ENCODE results near the gene SNTB2.

The SNTB2 gene

DNA sequence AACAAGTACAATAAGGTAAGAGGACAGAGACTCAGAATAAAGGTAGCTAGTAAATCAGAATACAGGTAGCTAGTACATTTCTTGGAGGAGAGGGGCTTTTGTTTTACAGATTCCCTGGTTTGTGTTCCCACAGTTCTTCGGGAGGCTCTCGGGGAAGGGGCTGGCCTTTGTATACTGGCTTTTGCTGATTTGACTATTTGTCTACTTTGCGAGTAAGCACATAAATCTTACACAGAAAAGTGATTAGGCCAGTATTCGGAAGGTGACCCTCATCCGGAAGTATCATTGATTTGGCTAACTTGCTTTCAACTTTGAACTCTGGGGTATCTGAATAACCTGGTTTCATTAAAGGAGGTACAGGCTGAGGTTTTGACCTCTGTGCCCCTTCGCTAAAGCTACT, 21.4 kb upstream of the SNTB2 start:
- H3K36me3 ChIP-seq (ENCODE audit: insufficient read depth, low read length) = peaks cover 49% of the 10 kb centered on the region
- no peaks in the 10 kb centered on the region for H3K4me1 ChIP-seq (ENCODE audit: insufficient read depth, low read length)

DNA sequence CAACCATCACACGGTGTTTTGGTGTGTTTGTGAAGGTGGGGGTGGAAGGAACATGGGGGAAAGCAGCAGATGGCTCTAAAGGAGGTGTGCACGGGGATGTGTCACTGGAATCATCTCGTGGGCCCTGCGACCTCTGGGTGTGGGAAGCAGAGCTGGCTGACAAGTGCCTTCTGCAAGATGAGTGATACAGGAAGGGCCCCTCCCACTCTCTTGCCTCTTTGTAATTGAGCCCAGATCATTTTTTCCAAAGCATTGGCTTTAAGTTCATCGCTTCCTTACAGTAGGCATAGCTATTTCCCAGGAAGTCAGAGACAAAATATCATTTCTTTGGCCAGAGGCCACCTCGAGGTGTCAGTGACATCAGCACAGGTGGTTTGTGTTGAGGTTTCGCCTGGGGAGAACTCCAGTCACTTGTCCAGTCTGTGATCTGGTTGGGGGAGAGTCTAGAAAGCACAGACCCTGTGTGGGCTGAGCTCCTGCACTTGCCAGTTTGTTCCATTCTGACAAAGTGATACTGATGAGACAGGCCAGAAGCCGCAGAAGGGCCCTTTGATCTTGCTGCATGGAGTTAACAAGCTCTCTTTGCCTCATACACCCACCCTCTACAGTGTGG, 20.6 kb upstream of the SNTB2 start:
- H3K4me1 ChIP-seq (ENCODE audit: insufficient read depth, low read length) = no peaks in the 10 kb centered on the region
- H3K27ac ChIP-seq (ENCODE audit: low read depth, low read length) = no peak overlapping the region
- H3K9ac ChIP-seq (ENCODE audit: low read length) = no peak overlapping the region
- H3K27me3 ChIP-seq (ENCODE audit: control insufficient read depth in 1 of 2, insufficient read depth in 2 of 2, low read length in 2 of 2) = no peaks in the 10 kb centered on the region
- peaks cover 42% of the 10 kb centered on the region for H3K36me3 ChIP-seq (ENCODE audit: insufficient read depth, low read length)
- no peaks in the 10 kb centered on the region for H3K9me3 ChIP-seq (ENCODE audit: low read length)
- H3K4me3 ChIP-seq (ENCODE audit: low read depth in 1 of 2, low read length in 2 of 2) = no peak overlapping the region

More for the DNA sequence above, 21.4 kb upstream of the SNTB2 start:
- Histone ChIP-seq H3K4me3 (ENCODE audit: low read depth in 1 of 2, low read length in 2 of 2) (no peak overlapping the region), H3K27ac (ENCODE audit: low read depth, low read length) (no peak overlapping the region), H3K27me3 (ENCODE audit: control insufficient read depth in 1 of 2, insufficient read depth in 2 of 2, low read length in 2 of 2) (no peaks in the 10 kb centered on the region), H3K9me3 (ENCODE audit: low read length) (no peaks in the 10 kb centered on the region), H3K9ac (ENCODE audit: low read length) (no peak overlapping the region)

DNA sequence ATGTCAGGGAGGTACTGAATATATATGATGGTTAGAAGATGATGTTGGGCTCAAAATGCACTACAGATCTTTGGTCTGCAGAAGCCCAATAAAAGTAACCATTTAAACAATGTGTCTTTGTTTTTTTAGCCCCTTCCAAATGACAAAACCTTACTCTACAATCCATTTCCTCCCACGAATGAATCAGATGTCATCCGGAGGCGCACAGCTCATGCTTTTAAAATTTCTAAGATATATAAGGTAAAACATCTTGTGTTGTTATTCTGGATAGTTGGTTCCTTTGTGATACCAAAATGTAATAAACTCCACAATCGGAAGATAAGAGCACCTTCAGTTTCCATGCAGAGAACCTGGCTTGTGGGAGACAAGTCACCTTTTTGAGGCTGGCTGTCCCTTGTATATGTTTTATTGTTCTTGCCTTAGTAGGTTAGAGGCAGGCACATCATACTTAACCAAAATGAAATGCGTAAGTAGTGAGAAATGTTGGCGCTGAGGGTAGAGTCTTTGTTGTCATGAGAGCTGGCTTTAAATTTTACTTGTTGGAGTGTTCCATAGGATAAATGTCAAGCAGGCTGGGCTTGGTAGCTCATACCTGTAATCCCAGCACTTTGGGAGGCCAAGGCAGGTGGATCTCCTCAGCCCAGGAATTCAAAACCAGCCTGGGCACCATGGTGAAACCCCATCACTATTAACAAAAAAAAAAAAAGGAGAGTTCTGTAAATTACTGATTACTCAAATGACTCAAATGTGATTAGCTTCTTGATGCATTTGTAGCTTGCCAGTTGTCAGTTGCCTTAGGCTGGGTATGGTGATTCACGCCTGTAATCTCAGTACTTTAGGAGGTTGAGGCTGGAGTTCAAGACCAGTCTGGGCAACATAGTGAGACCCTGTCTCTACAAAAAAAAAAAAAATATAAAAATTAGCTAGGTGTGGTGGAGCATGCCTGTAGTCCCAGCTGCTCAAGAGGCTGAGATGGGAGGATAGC, 19.7 kb upstream of the SNTB2 start:
- no peak overlapping the region for H3K9ac ChIP-seq (ENCODE audit: low read length)
- H3K27ac ChIP-seq (ENCODE audit: low read depth, low read length) = no peak overlapping the region
- H3K4me3 ChIP-seq (ENCODE audit: low read depth in 1 of 2, low read length in 2 of 2) = no peak overlapping the region
- H3K27me3 ChIP-seq (ENCODE audit: control insufficient read depth in 1 of 2, insufficient read depth in 2 of 2, low read length in 2 of 2) = no peaks in the 10 kb centered on the region
- peaks cover 38% of the 10 kb centered on the region for H3K36me3 ChIP-seq (ENCODE audit: insufficient read depth, low read length)
- H3K9me3 ChIP-seq (ENCODE audit: low read length) = no peaks in the 10 kb centered on the region
- H3K4me1 ChIP-seq (ENCODE audit: insufficient read depth, low read length) = peaks cover 4% of the 10 kb centered on the region

DNA sequence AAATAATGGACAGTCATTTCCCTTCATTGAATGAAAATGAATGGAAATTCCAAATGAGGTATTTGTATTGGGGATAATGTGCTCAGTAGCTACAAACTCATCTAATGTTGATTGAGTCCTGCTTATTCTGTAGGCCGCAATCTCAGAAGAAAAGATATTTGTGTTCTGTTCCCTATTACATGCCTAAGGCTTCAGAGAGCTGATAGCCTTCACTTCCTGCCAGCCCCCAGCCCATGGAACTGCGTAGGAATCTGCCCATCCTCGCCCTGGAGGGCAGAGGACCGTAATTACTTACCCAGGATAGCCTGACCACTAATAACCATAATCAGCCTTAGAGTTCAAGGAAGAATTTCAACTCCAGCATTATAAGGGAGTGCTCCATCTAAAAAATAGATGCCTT, 17.9 kb upstream of the SNTB2 start:
- H3K9me3 ChIP-seq (ENCODE audit: low read length) = no peaks in the 10 kb centered on the region
- H3K36me3 ChIP-seq (ENCODE audit: insufficient read depth, low read length) = peaks cover 33% of the 10 kb centered on the region
- H3K9ac ChIP-seq (ENCODE audit: low read length) = no peak overlapping the region
- peaks cover 15% of the 10 kb centered on the region for H3K4me1 ChIP-seq (ENCODE audit: insufficient read depth, low read length)
- H3K27ac ChIP-seq (ENCODE audit: low read depth, low read length) = no peak overlapping the region
- no peaks in the 10 kb centered on the region for H3K27me3 ChIP-seq (ENCODE audit: control insufficient read depth in 1 of 2, insufficient read depth in 2 of 2, low read length in 2 of 2)
- no peak overlapping the region for H3K4me3 ChIP-seq (ENCODE audit: low read depth in 1 of 2, low read length in 2 of 2)

DNA sequence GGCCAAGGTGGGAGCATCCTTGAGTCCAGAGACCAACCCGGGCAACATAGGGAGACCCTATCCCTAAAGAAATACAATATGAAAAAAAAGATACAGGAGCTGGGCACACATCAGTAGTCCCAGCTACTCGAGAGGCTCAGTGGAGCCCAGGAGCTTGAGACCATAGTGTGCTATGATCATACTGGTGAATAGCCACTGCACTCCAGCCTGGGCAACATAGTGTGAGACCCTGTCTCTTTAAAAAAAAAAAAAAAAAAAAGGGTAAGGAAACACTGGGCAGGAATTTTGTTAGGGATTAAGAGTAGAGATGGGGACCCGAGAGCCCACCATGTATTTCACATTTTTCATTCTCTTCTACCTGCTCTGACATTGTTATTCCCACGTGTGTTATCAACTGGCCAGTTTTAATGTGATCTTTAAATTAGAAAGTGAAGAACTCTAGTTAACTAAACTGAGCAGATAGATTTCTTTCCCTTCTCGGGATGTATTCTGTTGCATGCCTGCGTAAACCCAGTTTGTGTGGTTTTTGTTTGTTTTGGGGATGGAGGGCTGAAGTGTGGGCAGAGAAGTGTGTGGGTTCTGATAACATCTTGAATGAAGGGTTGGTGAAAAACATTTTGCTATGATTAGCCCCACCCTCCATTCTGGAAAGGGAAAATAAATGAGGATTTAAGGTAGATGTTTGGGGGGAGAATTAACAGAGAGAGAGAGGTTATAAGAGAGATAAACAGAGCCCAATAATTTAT, 17.2 kb upstream of the SNTB2 start:
- Histone ChIP-seq H3K4me3 (ENCODE audit: low read depth in 1 of 2, low read length in 2 of 2) (no peak overlapping the region), H3K27me3 (ENCODE audit: control insufficient read depth in 1 of 2, insufficient read depth in 2 of 2, low read length in 2 of 2) (no peaks in the 10 kb centered on the region), H3K9me3 (ENCODE audit: low read length) (no peaks in the 10 kb centered on the region), H3K27ac (ENCODE audit: low read depth, low read length) (peak overlapping the region; percentile 12), H3K36me3 (ENCODE audit: insufficient read depth, low read length) (peaks cover 29% of the 10 kb centered on the region), H3K4me1 (ENCODE audit: insufficient read depth, low read length) (peaks cover 15% of the 10 kb centered on the region), H3K9ac (ENCODE audit: low read length) (no peak overlapping the region)

DNA sequence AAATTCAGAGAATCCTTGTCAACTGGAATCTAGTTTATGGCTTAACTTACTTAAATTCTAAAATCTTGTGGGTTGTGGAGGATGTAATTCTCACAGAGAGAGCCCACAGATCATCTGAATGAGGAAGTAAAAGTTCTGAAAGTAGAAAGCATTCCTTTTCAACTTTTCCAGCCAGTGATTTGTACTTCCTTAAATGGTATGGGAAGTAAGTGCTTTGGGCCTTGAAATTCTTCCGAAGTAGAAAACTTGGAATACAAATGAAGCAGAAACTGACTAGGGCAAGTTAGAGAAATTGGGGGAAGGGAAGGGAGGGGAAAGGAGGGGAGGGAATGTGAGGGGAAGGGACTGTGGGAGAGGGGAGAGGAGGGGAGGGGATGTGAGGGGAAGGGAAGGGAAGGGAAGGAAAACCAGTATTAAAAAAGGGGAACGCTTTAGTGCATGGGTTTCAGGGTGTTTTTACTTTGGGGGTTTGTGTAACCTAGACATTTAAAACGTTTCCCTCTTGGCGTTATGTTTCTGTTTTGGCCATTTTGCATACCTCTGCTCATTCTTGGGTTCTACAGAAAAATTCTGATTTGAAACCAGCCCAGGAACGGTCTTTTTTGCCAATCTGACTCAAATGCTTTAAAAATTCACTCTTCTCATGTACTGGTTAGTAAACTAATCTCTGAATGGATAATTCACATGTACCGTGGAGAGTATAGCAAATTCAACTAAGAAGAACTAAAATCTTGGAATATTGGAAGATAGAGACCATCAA, 15.5 kb upstream of the SNTB2 start:
- H3K9me3 ChIP-seq (ENCODE audit: low read length) = no peaks in the 10 kb centered on the region
- no peaks in the 10 kb centered on the region for H3K27me3 ChIP-seq (ENCODE audit: control insufficient read depth in 1 of 2, insufficient read depth in 2 of 2, low read length in 2 of 2)
- H3K4me1 ChIP-seq (ENCODE audit: insufficient read depth, low read length) = peaks cover 15% of the 10 kb centered on the region
- peaks cover 13% of the 10 kb centered on the region for H3K36me3 ChIP-seq (ENCODE audit: insufficient read depth, low read length)
- no peak overlapping the region for H3K4me3 ChIP-seq (ENCODE audit: low read depth in 1 of 2, low read length in 2 of 2)
- no peak overlapping the region for H3K9ac ChIP-seq (ENCODE audit: low read length)
- H3K27ac ChIP-seq (ENCODE audit: low read depth, low read length) = peak overlapping the region; percentile 32

DNA sequence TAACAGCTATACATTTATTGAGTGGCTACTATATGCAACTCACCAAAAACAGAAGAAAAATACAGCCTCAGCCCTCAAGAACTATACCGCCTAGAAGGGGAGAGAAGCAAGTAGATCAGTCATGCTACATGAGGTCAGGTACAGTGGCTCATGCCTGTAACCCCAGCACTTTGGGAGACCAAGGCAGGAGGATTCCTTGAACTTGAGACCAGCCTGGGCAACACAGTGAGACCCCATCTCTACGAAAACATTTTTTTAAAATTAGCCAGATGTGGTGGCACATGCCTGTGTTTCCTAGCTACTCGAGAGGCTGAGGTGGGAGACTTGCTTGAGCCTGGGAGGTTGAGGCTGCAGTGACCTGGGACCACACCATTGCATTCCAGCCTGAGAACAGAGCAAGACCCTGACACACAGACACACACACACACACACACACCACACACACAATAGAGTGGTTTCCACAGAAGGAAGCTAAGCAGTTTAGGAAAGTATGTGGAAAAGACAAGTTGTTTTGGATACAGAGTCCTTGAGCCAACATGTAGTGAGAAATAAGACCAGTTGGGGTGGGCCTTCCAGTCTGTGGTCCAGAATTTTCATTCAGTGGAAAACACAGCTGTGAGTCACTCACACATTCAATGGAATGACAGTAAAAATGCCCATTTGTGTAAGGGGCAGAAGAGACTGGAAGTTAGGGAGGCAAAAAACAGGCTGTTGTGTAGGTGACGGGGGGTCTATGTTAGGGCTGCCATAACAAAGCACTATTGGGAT, 10.7 kb upstream of the SNTB2 start:
- peaks cover 31% of the 10 kb centered on the region for H3K4me1 ChIP-seq (ENCODE audit: insufficient read depth, low read length)
- no peak overlapping the region for H3K27ac ChIP-seq (ENCODE audit: low read depth, low read length)

DNA sequence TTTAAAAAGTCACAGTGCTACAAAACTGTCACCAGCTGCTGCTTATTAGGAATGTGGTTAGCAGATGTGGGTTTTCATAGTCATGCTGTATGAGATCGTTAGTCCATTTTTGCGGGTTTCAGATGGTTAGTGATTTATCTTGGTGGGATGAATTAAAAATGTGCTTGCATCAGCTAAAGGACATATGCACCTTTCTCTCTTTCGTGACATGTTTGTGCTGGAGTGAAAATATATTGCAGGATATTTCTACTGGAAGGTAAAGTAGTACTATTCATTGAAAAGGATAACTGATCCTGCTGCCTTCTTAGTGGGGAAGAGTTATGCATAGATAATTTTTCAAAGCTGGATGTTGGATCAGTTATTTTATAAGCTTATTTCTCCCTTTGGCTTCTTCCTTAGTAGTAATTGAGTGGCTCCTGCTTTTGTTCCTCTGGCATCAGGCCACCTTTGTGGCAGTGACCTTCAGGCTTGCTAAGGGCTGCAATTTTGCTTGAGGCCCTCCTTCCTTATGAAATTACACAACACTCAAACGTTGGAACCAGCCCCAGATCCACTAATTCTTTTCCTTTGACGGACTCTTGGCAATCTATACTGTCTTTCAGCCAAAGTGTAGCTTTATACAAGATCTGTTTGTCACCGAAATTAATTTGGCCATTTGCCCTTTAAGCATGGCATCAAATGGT, 7.5 kb upstream of the SNTB2 start:
- Histone ChIP-seq H3K9me3 (ENCODE audit: low read length) (no peaks in the 10 kb centered on the region), H3K9ac (ENCODE audit: low read length) (no peak overlapping the region), H3K27me3 (ENCODE audit: control insufficient read depth in 1 of 2, insufficient read depth in 2 of 2, low read length in 2 of 2) (no peaks in the 10 kb centered on the region), H3K27ac (ENCODE audit: low read depth, low read length) (peak overlapping the region; percentile 76), H3K4me3 (ENCODE audit: low read depth in 1 of 2, low read length in 2 of 2) (no peak overlapping the region), H3K4me1 (ENCODE audit: insufficient read depth, low read length) (peaks cover 24% of the 10 kb centered on the region), H3K36me3 (ENCODE audit: insufficient read depth, low read length) (no peaks in the 10 kb centered on the region)

More for the DNA sequence above, 10.7 kb upstream of the SNTB2 start:
- no peaks in the 10 kb centered on the region for H3K9me3 ChIP-seq (ENCODE audit: low read length)
- no peak overlapping the region for H3K9ac ChIP-seq (ENCODE audit: low read length)
- H3K4me3 ChIP-seq (ENCODE audit: low read depth in 1 of 2, low read length in 2 of 2) = no peak overlapping the region
- no peaks in the 10 kb centered on the region for H3K27me3 ChIP-seq (ENCODE audit: control insufficient read depth in 1 of 2, insufficient read depth in 2 of 2, low read length in 2 of 2)
- no peaks in the 10 kb centered on the region for H3K36me3 ChIP-seq (ENCODE audit: insufficient read depth, low read length)

DNA sequence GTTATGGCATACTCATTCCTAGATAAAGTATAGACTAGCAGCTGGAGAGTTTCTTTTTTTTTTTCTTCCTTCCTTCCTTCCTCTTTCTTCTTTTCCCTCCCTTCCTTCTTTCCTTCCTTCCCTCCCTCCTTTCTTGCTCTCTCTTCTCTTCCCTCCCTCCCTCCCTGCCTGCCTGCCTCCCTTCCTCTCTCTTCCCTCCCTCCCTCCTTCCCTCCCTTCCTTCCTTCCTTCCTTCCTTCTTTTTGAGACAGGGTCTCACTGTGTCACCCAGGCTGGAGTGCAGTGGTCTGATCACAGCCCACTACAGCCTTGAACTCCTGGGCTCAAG, 7.0 kb upstream of the SNTB2 start:
- Histone ChIP-seq H3K27me3 (ENCODE audit: control insufficient read depth in 1 of 2, insufficient read depth in 2 of 2, low read length in 2 of 2) (no peaks in the 10 kb centered on the region), H3K4me3 (ENCODE audit: low read depth in 1 of 2, low read length in 2 of 2) (no peak overlapping the region), H3K9ac (ENCODE audit: low read length) (no peak overlapping the region), H3K27ac (ENCODE audit: low read depth, low read length) (peak overlapping the region; percentile 76), H3K4me1 (ENCODE audit: insufficient read depth, low read length) (peaks cover 24% of the 10 kb centered on the region), H3K36me3 (ENCODE audit: insufficient read depth, low read length) (no peaks in the 10 kb centered on the region), H3K9me3 (ENCODE audit: low read length) (no peaks in the 10 kb centered on the region)

DNA sequence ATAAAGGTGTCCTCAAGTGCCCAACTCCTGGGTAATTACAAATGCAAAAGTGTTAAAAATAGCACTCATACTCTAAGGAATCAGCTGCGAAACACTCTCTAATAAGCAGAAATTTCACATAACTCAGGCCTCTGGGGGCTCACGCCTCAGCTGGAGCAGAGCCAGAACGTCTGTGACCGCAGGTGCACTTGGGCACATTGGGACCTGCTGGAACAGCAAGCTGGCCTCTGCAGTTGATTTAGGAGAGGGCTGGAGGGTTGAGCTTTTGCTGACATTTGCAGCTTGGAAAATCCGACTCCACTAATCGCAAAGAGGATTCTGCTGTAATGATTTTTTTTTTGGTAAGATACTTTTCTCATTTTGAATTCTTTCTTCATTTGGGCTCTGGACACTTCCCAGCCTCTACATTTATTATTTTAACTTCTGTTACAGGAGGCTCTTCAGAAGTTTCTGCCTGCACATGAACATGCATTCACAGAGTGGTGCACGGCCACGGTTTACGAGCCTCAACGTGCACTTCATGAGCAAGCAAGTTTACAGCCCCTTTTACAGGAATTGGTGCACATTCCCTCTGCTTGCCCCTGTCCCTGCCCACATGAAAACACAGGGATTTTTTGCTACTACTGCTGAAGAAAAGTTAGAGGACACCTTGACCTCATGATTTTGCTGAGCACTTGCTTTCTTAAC, 4.1 kb upstream of the SNTB2 start:
- no peaks in the 10 kb centered on the region for H3K36me3 ChIP-seq (ENCODE audit: insufficient read depth, low read length)
- H3K27ac ChIP-seq (ENCODE audit: low read depth, low read length) = peak overlapping the region; percentile 29
- no peaks in the 10 kb centered on the region for H3K27me3 ChIP-seq (ENCODE audit: control insufficient read depth in 1 of 2, insufficient read depth in 2 of 2, low read length in 2 of 2)
- H3K9me3 ChIP-seq (ENCODE audit: low read length) = no peaks in the 10 kb centered on the region
- no peak overlapping the region for H3K9ac ChIP-seq (ENCODE audit: low read length)
- no peak overlapping the region for H3K4me3 ChIP-seq (ENCODE audit: low read depth in 1 of 2, low read length in 2 of 2)
- peaks cover 29% of the 10 kb centered on the region for H3K4me1 ChIP-seq (ENCODE audit: insufficient read depth, low read length)
